Fibroblast of pulmonary artery (primary cell): ENCODE results near the gene RPS21.
"Not testable (repeated sequence)": the region's sequence is repeated elsewhere in the genome, so short reads cannot be mapped to it uniquely, and the experiment has no call there.

Source experiments
- DNase-seq: peaks from one replicate; pipeline ENCODE4 v3.0.0-alpha.2; 2010; ENCODE audit warnings: low read depth
- H3K4me3 ChIP-seq: replicated peaks from 2 replicates; pipeline ENCODE4 v1.5.1; 2011; ENCODE audit warnings: low read depth, mild to moderate bottlenecking, control low read depth, low read length, moderate library complexity
- CTCF ChIP-seq: IDR thresholded peaks from 2 replicates; pipeline ENCODE4 v1.5.1; 2011; ENCODE audit warnings: mild to moderate bottlenecking, control low read depth, low read length, inconsistent platforms; ENCODE audit errors: missing control alignments

RPS21 gene

GRCh38 chr20:62422636-62423325 is 35.9 kb downstream of the RPS21 start:
- DNase-seq = no peak
- no peak overlapping the region for H3K4me3 ChIP-seq
- no peak for TF ChIP-seq CTCF

- TF ChIP-seq CTCF = no peak
- H3K4me3 ChIP-seq = no peak overlapping the region
- DNase-seq = no peak
Observed at GRCh38 chr20:62423326-62423706, 36.4 kb downstream of the RPS21 start.

- TF ChIP-seq CTCF = no peak
- no peak for DNase-seq
- no peak overlapping the region for H3K4me3 ChIP-seq
Observed at GRCh38 chr20:62424249-62425107, 37.6 kb downstream of the RPS21 start.

DNA sequence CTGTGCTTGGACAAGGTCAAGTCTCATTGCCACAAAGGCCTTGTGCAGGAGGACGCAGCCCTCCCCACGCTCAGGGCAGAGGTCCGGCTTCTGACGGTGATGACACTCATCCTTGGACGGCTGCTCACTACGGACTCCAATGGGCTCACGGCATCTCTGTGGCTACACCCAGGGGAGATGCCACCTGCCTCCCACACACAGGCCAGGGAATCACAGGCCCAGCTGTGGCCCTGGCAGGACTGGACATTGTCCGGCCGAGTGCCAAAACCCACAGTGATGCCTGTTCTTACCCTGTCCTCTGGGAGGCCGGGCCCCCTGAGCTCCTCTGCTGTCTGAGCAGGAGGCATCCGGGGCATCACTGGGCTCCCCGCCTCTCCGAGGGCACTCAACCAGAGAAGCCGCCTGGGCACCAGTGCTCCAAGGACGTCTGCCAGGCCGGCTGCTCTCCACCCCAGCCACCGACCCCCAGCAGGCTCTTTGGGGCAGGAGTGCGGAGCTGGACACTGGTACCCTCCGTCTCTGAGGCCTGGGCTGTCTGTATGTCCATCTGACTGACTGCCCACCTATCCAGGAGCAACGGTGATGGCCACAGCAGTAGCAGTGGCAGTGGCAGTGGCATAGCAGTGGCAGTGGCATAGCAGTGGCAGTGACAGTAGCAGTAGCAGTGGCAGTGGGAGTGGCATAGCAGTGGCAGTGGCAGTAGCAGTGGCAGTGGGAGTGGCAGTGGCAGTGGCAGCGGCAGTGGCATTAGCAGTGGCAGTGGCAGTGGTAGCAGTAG is 38.6 kb downstream of the RPS21 start:
- TF ChIP-seq CTCF = no peak
- DNase-seq = no peak
- H3K4me3 ChIP-seq = no peak overlapping the region

DNA sequence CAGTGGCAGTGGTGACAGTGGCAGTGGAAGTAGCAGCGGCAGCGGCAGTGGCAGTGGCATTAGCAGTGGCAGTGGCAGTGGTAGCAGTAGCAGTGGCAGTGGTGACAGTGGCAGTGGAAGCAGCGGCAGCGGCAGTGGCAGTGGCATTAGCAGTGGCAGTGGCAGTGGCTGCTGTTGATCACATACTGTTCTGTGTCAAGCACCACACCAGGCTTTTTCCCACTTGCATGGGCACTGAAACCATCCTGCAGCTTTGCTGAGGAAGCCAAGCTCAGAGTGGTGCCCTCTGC is 39.1 kb downstream of the RPS21 start:
- not testable (repeated sequence) for H3K4me3 ChIP-seq, DNase-seq

DNA sequence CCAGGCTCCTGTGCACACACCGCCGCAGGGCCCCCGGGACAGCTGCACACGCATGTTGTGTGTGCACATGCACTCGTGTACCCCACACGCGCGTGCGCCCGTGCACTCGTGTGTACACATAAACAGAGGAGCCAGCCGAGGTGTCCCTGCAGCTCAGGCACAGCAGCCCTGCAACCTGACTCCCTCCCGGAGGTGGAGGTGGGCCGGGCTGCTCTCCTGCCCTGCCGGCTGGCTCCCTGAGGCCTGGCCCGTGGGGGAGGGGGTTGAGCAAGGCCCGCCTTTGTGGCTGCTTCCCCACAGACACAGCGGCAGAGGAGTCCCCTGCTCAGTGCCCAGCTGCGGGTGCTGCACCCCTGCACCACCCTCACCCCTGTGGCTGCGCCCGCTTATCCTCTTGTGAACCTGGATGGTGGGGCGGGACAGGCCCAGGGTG is 39.8 kb downstream of the RPS21 start:
- no peak for DNase-seq
- no peak for TF ChIP-seq CTCF
- H3K4me3 ChIP-seq = no peak overlapping the region

GRCh38 chr20:62427172-62428001 is 40.5 kb downstream of the RPS21 start, which contains the start of gene RBBP8NL:
TSS of gene RBBP8NL (minus strand) at chr20:62427539. CDS start at chr20:62419647, 7,892 bp downstream.
- TF ChIP-seq CTCF = no peak

More at GRCh38 chr20:62427172-62428001, 40.5 kb downstream of the RPS21 start, which contains the start of gene RBBP8NL:
- H3K4me3 ChIP-seq = no peak within 1 kb of the TSS
- no peak for DNase-seq
